Measurements from ENCODE around the gene RFTN1.
"Not testable (repeated sequence)": the region's sequence is repeated elsewhere in the genome, so short reads cannot be mapped to it uniquely, and the experiment has no call there.

Gene RFTN1

DNA sequence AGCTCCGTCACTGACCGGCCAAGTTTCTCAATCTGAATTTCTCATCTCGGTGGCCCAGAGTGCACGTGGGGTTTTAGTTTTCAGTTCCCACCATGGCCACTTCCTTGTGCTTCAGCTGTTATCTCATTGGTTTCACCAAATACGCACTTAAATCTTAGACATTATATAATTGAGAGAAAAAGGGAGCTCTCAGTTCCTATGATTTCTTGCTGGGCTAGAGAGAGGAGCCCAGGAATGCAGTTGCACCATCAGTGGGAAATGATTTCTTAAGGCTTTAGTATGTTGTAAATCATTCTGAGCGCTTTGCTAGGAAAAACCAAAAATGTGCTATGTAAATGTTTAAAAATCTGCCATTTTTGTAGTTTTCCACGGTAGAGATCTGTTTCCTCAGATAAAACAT lies 195.3 kb downstream of the RFTN1 start:
- no peak for DNase-seq

DNA sequence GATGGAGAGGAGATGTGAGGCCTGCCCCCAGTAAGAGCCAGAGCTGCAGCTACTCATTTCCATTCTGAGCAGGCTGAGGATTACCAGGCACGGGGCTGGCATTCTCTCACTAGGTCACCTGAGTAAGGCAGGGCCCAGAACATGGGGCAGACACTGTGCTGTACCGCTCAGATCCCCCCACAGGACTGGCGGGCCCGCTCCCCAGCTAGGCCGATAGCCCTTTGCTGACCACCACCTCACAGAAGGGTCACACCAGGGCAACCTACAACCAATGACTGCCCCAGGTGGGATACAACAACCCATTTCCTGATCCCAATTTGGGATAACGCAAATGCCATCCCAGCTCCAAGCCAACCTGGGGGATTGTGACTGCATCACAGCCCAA lies 195.9 kb downstream of the RFTN1 start:
- no peak for DNase-seq

DNA sequence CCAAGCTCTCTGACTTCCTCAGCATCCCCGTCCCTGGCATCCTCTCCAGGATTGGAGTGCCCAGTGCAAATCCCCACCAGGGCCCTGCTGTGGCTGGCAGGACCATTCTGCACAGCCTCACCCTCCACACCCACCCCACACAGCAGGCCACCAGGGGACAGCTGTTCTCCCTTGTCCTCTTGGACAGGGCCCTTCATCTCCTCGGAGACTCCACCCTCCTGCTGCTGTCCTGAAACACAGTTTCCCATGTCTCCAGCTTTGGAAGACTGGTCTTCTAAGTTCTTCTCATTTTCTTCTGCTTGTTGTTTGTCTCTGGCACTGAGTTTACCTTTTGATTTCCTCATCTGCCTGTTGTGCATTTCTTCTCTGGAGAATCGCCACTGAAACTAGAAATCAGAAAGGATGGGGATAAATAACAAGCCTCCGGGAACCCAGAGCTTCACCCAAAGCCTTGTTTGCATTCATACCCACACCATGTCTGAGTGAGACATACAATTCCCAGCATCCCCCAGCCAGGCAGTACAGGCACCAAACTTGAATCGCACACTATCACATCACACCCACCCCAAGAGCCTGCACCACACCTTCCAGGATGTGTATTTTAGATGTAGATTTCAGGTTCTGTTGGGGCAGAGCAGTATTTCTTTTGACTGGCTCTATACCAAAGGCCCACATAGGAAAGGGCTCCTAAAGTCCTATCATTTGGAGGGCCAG lies 196.5 kb downstream of the RFTN1 start:
- no peak for DNase-seq

DNA sequence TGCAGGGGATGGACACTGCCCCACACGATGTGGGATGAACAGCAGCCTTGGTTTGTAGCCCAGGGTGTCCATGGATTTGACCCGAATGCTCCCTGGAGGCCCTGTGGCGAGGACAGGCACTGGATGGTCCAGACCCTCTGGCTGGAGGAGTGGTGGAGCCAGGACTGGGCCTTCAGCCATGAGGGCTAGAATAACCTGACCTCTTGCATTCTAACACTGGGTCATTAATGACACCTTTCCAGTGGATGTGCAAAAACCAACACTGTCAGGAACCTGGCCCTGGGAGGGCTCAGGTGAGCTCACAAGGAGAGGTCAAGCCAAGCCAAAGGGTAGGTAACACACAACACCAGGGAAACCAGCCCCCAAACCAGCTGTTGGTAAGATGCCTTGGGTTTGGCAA lies 197.1 kb downstream of the RFTN1 start:
- DNase-seq = no peak

DNA sequence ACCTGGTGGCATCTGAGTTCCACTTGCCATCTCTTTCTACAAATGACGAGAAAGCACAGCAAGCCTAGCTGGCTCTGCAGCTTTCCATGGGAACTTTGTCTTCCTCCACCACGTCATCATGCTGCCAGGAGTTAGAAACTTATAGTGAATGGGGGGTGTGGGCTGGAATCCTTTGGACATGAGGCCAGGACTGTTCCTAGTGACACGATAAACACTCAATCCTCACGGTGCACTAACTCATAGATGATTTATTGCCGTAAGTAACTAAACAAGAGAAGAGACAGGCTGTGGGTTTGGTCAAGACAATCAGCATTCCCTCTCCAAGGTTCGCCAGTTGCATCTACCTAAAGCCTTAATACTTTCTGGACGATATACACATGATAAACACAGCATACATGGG lies 197.9 kb downstream of the RFTN1 start:
- DNase-seq = no peak

DNA sequence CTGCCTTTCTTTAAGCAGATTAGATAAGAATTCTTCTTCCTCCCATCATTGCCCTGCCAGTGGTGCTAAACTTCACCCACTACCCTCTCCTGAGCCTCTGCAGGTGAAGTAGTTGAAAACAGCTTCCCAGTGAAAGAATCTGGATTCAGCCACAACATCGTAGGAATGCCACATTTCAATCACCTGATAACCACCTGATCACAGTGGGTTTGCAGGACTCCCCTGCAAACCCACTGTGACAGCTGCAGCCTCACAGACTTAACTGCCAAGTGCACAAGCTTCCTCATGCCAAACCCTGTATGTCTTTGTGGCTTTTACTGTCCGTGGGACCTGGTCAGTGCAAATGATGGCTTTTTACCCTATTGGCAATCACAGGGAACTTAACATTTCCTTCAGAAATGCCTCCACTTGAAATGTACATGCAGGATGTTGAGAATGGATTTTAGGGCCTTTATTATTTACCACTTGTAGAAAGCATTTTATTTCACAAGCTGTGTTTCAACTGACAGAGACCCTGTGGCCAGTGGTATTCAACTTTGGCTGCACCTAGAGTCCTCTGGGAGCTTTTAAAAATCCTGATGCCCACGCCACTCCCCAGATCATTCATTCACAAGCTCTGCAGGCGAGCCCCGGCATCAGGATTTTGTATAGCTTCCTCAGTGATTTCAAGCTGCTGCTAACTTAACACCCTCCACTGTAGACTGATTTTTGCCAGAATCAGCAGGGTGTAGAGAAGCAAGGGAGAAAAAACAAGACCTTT lies 199.4 kb downstream of the RFTN1 start:
- DNase-seq = no peak

DNA sequence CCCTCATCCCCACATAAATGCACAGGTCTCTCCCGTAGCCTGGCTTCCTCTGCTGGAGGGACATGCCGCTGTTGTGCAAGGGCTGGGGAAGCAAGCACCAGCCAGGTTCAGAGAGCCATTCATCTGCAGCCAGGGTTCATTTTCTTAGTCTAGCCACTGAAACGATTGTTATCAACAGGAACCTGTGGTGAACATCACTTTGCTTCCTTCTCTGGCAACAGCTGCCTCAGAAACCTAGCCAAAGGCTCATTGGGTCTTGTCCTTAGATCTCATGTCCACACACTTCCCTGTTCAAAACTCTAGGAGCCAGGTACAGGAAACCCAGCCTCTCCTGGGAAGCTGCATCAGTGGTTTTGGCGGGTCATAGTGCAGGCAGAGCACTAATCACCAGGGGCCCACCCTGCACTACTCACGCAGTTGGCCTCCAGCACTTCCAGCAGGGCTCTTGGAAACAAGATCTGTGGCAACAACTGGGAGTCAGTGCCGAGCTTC lies 201.5 kb downstream of the RFTN1 start:
- no peak for DNase-seq

DNA sequence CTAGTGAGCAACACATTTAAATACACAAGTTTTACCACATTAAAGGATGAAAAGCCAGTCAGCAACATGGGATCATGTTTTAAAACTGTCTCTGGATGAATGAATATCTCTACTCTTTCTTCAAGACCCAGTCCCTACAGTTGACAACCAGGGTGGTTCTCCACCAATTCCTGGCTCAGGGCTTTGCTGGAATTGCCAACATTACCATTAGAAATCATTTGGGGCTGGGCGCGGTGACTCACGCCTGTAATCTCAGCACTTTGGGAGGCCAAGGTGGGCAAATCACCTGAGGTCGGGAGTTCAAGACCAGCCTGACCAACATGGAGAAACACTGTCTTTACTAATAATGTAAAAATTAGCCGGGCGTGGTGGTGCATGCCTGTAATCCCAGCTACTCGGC lies 203.0 kb downstream of the RFTN1 start:
- not testable (repeated sequence) for DNase-seq

DNA sequence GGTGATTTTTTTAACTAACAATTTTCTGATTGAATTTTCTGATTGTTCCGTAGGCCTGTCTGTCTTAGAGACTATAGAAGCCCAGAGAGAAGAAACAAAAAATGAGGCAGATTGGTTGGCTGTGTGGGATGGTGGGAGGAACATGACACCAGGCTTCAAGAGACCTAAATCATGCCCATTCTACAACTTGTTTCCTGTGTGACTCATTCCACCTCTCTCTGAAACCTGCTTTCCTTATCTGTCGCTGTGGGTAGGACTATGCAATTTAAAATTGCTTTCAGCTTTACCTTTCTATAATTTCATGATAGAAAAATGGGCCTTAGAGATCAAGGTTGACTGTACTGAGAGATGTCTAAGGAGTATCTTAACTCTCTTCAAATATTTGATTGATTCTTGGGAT lies 203.9 kb downstream of the RFTN1 start:
- no peak for DNase-seq

DNA sequence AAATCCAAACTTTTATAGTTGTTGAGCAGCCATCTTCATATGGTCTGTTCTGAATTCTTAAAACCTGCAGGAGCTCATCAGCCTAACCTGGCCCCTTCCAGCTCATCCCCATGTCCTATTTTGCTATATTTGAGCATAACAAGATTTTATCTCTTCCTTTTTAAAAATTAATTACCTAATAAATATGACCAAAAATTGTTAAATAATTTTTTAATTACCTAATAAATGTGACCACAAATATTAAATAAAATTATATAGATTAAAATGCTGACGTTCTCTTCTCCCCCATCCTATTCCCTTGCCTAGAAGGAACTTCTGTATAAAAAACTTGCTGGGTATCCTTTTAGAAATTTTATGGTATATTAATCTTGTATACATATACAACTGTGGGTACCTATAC lies 204.8 kb downstream of the RFTN1 start:
- no peak for DNase-seq

DNA sequence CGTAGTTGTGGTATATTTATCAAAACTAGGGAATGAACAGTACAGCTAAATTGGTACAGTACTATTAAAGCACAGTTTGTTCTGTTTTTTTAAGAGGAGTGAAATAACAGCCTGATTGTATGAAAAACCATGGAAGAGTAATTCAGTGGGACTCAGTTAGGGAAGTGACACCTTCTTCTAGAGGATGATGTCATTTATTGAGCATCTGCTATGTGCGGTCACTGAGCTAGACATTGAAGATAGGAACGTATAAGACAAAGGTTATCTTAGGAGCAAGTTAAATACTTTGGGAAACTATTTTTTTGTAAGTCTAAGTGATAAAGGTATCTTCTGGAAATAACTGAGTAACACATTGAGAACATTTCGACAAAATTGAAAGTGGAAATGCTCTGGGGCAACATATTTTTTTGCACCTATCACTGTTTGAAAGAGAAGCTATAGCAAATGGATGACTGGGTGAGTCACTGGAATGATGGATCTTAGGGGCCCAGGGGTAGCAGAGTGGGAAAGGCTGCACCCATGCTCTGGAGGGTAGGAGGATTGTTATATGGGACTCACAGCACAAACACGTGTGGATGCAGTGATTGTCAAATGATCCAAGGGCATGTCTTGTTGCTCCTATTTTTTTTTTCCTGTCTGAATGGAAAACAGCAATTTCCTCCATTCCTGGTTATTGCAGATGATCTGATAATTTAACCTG lies 205.5 kb downstream of the RFTN1 start:
- DNase-seq = no peak

DNA sequence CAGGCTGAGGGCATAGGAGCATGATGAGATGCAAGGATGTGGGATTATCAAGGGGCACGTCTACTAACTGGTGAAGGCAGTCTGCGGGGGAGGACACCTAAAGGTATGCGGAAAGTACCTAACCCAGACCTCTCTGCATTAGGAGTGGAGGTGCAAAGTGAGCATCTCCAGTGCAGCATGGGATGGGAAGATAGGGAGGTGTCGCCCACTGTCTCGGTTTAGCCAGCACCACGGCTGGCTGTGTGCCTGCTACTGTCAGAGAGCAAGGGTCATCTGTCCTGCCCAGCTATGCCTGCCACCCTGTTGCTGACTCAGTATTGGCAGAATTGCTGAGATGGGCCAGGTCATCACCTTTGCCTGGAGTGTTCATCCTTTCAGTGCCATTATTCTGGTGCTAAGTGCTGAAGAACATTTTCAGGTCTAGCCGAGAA lies 208.4 kb downstream of the RFTN1 start:
- DNase-seq = no peak

DNA sequence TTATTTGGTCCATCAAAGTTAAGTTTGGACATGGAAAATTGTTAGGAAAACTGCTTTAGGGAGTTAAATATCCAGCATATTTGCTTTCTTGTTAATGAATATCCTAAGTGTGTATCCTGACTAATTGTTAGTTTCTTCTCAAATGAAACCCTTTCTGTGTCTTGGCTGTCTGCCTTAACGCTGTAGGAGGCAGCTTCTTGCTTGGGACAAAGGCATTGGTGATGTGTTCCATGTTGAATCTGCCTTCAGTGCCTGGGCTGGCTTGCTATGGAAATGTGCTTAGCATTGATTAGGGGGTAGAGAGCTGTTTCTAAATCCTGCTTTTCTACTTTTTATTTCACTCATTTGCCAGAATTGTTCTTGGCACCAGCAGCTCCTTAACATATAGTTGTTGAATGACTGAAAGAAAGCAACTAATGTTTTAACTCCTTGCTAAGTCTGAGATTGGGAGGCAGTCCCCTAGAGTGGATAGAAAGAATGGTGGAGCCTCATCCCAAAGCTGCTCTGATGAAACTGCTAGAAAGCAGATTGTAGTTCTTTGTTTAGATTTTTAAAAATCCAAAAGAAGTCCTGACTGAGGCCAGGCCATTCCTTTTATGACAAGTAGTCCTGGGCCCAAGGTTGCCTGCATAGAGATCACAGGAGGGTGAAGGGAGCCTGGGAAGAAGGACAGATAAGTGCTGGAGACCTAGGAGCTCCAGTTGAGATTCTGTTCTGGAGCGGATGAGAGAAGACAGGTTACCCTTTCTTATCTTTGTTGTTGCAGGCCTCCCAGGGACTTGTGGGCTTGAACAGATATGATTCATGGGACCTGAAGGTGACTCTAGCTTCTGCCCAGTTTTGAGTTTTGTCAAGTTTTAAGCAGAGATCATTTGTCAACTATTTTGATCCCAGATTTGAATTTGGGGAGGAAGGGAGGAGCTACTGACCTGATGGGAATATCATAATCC lies 209.2 kb downstream of the RFTN1 start:
- DNase-seq = no peak

DNA sequence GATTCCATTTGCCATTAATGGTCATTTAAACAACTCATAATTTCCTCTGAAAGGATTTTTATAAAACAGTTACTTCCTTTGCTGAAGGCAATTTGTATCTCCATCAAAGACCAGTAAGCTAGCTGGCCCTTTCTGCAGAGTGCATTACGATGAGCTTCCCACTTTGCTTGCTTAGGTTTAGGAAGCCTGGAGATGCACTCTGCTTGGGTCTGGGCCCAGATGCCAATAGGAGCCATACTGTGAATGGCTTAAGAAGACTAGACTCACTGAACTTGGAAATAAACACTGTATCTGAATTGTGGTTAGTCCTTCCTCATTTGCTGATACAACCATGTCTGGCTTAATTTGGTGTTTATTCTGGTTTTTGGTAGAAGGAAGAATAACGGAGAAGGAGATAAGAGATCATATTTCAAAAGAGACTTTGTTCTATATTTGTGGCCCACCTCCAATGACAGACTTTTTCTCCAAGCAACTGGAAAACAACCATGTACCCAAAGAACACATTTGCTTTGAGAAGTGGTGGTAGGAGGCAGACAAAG lies 210.4 kb downstream of the RFTN1 start:
- DNase-seq = no peak

DNA sequence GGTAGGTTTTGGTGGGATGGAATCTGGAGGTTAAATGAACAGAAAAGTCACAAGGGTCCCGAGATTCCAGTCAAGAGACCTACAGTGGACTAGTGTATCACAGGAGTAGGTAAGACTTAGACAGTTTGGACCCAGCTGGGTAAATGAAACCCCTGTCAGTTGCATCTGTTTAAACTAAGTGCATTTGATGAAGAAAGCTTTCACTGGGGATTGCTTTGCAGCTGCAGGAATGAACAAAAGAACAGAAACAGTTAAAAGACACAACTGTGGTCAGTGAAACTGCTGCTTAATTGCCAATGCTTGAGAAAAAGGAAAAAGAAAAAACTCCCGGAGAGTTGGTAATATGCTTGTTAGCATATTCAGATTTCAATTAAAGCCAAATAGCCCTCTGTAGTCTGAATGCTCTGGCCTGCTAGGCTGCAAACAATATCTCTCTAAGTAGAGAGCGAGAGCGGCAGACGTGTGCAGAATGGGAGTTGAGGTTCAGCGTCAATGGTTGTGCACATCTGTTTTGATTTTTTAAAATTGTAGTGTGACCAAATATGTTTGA lies 211.3 kb downstream of the RFTN1 start:
- DNase-seq = no peak

DNA sequence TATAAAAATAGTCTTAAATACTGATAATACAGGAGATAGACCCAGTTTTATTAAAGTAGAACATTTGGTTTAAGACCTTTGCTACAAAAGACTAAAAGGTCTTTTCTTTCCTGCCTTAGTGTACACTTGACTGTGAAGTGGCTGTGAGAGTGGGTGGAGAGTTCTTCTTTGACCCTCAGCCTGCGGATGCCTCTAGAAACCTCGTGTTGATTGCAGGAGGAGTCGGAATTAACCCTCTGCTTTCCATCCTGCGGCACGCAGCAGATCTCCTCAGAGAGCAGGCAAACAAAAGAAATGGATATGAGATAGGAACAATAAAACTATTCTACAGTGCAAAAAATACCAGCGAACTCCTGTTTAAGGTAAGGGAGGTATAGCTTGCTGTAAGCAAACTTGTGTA lies 212.0 kb downstream of the RFTN1 start:
- DNase-seq = no peak

DNA sequence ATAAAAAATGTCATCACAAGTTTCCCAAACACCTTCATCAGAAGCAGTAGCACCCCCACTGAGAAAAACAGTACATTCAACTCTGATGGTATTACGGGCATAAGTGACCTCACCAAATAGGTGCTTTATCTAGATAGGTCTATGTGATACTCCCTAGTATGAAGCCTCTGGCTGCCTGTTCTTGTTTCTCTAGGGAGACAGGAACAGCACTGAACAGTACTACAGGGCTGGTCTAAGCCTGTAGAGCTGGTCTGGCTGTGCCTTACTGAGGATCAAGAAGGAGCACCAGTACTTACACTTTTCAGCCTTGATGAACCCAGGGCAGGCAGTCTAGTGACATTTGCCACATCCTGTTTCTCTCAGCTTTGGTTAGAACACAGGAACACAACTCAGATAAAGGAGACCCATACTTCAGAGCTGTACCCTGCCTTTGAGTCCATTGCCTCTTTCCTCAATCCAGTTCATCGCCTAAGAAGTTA lies 212.6 kb downstream of the RFTN1 start:
- peak; percentile 15 for DNase-seq

DNA sequence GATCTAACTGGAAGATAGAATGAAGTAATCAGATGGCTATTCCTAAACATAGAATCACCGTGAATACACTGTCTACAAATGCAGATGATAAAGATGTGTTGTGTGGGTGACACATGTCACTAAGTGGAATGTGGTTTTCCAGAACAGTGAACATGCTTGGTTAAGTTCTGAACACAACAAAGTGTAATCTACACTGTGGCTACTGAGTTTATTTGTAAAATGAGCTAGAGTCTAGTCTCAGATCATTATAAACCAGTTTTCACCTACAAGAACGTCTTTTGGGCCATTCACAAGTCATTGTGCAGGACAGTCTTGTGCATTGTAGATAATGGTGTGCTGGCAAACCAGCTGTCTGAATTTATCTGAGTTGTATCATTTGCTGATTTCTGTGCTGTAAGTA lies 213.2 kb downstream of the RFTN1 start:
- DNase-seq = no peak

DNA sequence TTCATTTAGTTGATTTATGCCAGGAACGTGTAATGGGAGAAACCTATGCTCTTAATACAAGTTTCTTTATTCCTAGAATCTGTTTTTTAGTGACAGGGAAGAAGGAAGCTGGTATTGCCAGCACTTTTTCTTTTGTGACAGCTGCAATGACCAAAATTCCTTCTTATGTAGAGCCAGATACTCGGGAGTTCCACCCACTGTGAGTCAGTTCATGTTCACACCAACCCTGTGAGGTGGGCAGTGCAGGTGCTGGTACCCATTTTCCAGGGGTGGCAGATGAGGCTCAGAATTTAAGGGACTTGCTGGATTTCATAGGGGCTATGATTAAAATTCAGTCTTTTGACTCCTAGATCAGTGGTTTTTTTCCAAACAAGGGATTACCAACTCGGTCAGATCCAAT lies 213.8 kb downstream of the RFTN1 start:
- DNase-seq = no peak

DNA sequence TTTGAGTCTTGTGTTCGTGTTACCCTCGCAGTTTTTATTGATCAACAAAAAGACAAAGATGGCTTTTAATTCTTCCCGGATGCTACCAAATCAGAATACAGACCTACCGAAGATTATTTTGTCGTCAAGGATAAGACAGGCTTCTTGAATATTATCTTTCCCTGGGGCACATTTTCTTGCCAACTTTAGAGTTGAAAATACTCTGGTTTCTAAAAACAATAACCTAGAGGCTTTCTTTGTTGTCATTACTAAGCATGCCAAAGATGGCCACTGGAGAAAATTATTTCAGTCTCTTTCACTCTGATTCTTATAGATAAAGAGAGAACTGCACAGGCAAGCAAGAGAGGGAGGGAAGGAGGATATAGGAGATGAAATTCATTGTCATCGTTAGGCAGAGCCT lies 214.6 kb downstream of the RFTN1 start:
- DNase-seq = no peak

DNA sequence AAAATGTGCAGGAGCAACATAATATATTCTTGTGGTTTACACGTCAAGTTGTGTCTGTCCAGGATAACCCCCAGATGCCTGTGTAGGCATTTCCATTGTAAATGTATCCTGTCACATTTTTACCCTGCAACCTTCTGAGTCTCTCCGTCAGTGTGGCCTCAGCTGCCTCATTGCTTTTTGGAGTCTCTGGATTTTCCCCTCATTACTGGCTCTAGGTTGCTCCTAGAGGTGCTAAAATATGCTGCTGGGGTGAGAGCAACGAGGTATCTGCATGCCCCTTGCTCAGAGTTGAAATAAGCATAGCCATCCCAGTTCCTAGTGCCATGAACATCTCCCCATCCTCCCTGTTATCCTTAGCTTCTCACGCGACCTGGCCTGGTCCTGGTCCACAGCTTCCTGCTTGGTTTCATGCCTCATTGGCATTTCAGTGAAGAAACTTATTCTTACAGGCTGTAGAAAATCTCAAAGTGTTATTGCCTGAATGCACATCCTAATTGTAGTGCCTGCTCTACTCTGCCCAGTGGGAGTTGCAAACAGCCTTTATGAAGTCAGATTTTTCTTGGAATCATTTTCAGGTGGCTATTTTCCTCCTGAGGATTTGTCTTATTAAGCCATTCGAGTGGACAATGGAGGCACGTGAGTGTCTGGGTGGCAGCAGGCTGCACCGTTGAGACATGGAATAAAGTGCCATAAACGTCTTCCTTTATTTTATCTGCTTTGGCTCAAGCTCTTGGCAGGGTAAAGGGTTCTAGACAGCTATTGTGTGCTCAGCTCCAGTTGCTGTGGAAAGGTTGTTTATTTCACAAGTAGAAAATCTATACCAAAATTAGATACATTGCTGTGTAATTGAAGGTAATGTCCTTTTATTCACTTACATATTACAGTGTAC lies 215.3 kb downstream of the RFTN1 start:
- DNase-seq = no peak
